ENCODE data around the gene KPNA4. TPM values are rescaled to one million over a fixed set of nuclear protein-coding genes. Genes with fewer than 3 reads are reported as not detected.

Gene KPNA4
- total RNA-seq, 5 donors from 2014 or later (not counting 1 experiment from before 2014, with no cell fraction given): 31.9 to 53.7 (median 43.4) TPM

- ATAC-seq (replicated peaks in 1 of 4): no peak
- no peak for DNase-seq
- no peak overlapping the region for H3K27ac ChIP-seq (ENCODE audit: low read length)
- peak overlapping the region; percentile 43 to 94 for H3K27ac Mint-ChIP-seq
- WGBS (ENCODE audit: insufficient coverage): no CpG with 5 or more reads among the region's 3 CpGs
- H3K36me3 Mint-ChIP-seq: peaks cover 3% of the 10 kb centered on the region
- ChIA-PET POLR2A (interaction anchor here in 1 of 2 donors (0.6 kb wide), 1 partner anchor 54 kb away, joined by 3 read pairs; no protein-coding TSS in a partner anchor), CTCF (interaction anchor here (0.6 to 0.9 kb wide), 4 partner anchors 37 to 505 kb away, joined by 3 to 8 read pairs (median 4); no protein-coding TSS in a partner anchor)
- peaks cover 7 to 21% of the 10 kb centered on the region in 2 experiments for H3K4me1 ChIP-seq (ENCODE audit: control insufficient read depth in 1 of 2, extremely low read depth in 1 of 2, insufficient read depth in 2 of 2, low read length in 2 of 2)
- no peak overlapping the region for H3K4me3 ChIP-seq (ENCODE audit: control insufficient read depth in 1 of 2, extremely low read depth in 1 of 2, low read length in 1 of 2)
- no peaks in the 10 kb centered on the region for H3K36me3 ChIP-seq (ENCODE audit: control insufficient read depth in 2 of 2, extremely low read depth in 1 of 2, insufficient read depth in 1 of 2, low read length in 1 of 2)
- no peaks in the 10 kb centered on the region for H3K9me3 ChIP-seq
- H3K9me3 Mint-ChIP-seq: no peaks in the 10 kb centered on the region
- H3K27me3 Mint-ChIP-seq: no peaks in the 10 kb centered on the region
- H3K27me3 ChIP-seq (replicated peaks in 1 of 2; ENCODE audit: control insufficient read depth in 2 of 2, extremely low read depth in 1 of 2, insufficient read depth in 2 of 2, low read length in 1 of 2): peaks cover 0 to 4% of the 10 kb centered on the region in 2 experiments
- H3K4me3 Mint-ChIP-seq: peak overlapping the region; percentile 93 to 99 (median 97)
- peaks cover 27 to 40% (median 40%) of the 10 kb centered on the region in 3 donors for H3K4me1 Mint-ChIP-seq
Measured at GRCh38 chr3:160450846-160451245, 114.5 kb downstream of the KPNA4 start.

- H3K4me1 Mint-ChIP-seq: peaks cover 32 to 47% (median 46%) of the 10 kb centered on the region in 3 donors
Measured at GRCh38 chr3:160449636-160450598, 115.5 kb downstream of the KPNA4 start, which contains the start of gene TRIM59. TSS of gene TRIM59 (minus strand) at chr3:160449786. CDS start at chr3:160439183, 10,603 bp downstream.

GRCh38 chr3:160448845-160449635 is 116.3 kb downstream of the KPNA4 start:
- DNase-seq (peak in 22 of 35 experiments; percentile 6 to 65 (median 22)), ATAC-seq (replicated peaks in 1 of 4) (peak; percentile 38 to 48 (median 44))
- Mint-ChIP-seq H3K27me3 (no peaks in the 10 kb centered on the region), H3K4me1 (peaks cover 38 to 54% (median 51%) of the 10 kb centered on the region in 3 donors), H3K27ac (peak overlapping the region; percentile 94 to 98), H3K4me3 (peak overlapping the region; percentile 93 to 99 (median 97)), H3K9me3 (no peaks in the 10 kb centered on the region), H3K36me3 (peaks cover 11% of the 10 kb centered on the region)
- CTCF ChIA-PET: interaction anchor here (0.5 to 2.5 kb wide), 10 partner anchors 9 to 1804 kb away, joined by 3 to 17 read pairs (median 4); partner anchors contain the start of genes GFM1 (in 1 of the 2), IL12A (in 1 of the 2) and KPNA4 (in 1 of the 2)
- 0% methylated on average over 20 of the region's 26 CpGs for WGBS (ENCODE audit: insufficient coverage)
- Histone ChIP-seq H3K9me3 (no peaks in the 10 kb centered on the region), H3K27me3 (replicated peaks in 1 of 2; ENCODE audit: control insufficient read depth in 2 of 2, extremely low read depth in 1 of 2, insufficient read depth in 2 of 2, low read length in 1 of 2) (peaks cover 0 to 4% of the 10 kb centered on the region in 2 experiments), H3K4me1 (ENCODE audit: control insufficient read depth in 1 of 2, extremely low read depth in 1 of 2, insufficient read depth in 2 of 2, low read length in 2 of 2) (peaks cover 7 to 26% of the 10 kb centered on the region in 2 experiments), H3K4me3 (ENCODE audit: control insufficient read depth in 1 of 2, extremely low read depth in 1 of 2, low read length in 1 of 2) (peak overlapping the region; percentile 59 to 89), H3K36me3 (ENCODE audit: control insufficient read depth in 2 of 2, extremely low read depth in 1 of 2, insufficient read depth in 1 of 2, low read length in 1 of 2) (no peaks in the 10 kb centered on the region), H3K27ac (ENCODE audit: low read length) (peak overlapping the region; percentile 90)
- POLR2A ChIA-PET: interaction anchor here (0.6 to 1.0 kb wide), 4 partner anchors 12 to 307 kb away, joined by 3 to 4 read pairs (median 3); partner anchors contain the start of gene PPM1L (in 1 of the 2)

More at GRCh38 chr3:160449636-160450598, 115.5 kb downstream of the KPNA4 start, which contains the start of gene TRIM59:
- whole genome bisulfite sequencing (ENCODE audit: insufficient coverage): 15% methylated on average over 63 of the region's 71 CpGs
- CTCF ChIA-PET: interaction anchor here (0.7 to 2.5 kb wide), 8 partner anchors 10 to 1805 kb away, joined by 3 to 17 read pairs (median 6); partner anchors contain the start of genes GFM1 (in 1 of the 2), IL12A (in 1 of the 2) and KPNA4 (in 1 of the 2)
- Histone ChIP-seq H3K9me3 (no peaks in the 10 kb centered on the region), H3K4me3 (ENCODE audit: control insufficient read depth in 1 of 2, extremely low read depth in 1 of 2, low read length in 1 of 2) (peak within 1 kb of the TSS; percentile 59 to 89), H3K36me3 (ENCODE audit: control insufficient read depth in 2 of 2, extremely low read depth in 1 of 2, insufficient read depth in 1 of 2, low read length in 1 of 2) (no peaks in the 10 kb centered on the region), H3K27me3 (replicated peaks in 1 of 2; ENCODE audit: control insufficient read depth in 2 of 2, extremely low read depth in 1 of 2, insufficient read depth in 2 of 2, low read length in 1 of 2) (peaks cover 0 to 4% of the 10 kb centered on the region in 2 experiments), H3K4me1 (ENCODE audit: control insufficient read depth in 1 of 2, extremely low read depth in 1 of 2, insufficient read depth in 2 of 2, low read length in 2 of 2) (peaks cover 7 to 26% of the 10 kb centered on the region in 2 experiments), H3K27ac (ENCODE audit: low read length) (peak within 1 kb of the TSS; percentile 90)
- no peaks in the 10 kb centered on the region for H3K9me3 Mint-ChIP-seq
- DNase-seq (peak; percentile 89 to 99 (median 96)), ATAC-seq (replicated peaks in 1 of 4) (peak; percentile 95 to 98 (median 98))
- no peaks in the 10 kb centered on the region for H3K27me3 Mint-ChIP-seq
- POLR2A ChIA-PET: interaction anchor here (0.6 to 1.0 kb wide), 5 partner anchors 10 to 306 kb away, joined by 3 to 4 read pairs (median 3); partner anchors contain the start of gene PPM1L (in 1 of the 2)
- H3K4me3 Mint-ChIP-seq: peak within 1 kb of the TSS; percentile 93 to 99 (median 97)
- H3K36me3 Mint-ChIP-seq: peaks cover 6% of the 10 kb centered on the region
- peak within 1 kb of the TSS; percentile 94 to 98 for H3K27ac Mint-ChIP-seq

- Mint-ChIP-seq H3K27me3 (no peaks in the 10 kb centered on the region), H3K4me1 (peaks cover 38 to 55% (median 53%) of the 10 kb centered on the region in 3 donors), H3K9me3 (no peaks in the 10 kb centered on the region), H3K36me3 (peaks cover 17% of the 10 kb centered on the region), H3K4me3 (no peak overlapping the region), H3K27ac (no peak overlapping the region)
- H3K9me3 ChIP-seq: no peaks in the 10 kb centered on the region
- ChIA-PET POLR2A (no interaction called here), CTCF (no interaction called here)
- no peak overlapping the region for H3K27ac ChIP-seq (ENCODE audit: low read length)
- DNase-seq (no peak), ATAC-seq (replicated peaks in 1 of 4) (no peak)
- H3K27me3 ChIP-seq (replicated peaks in 1 of 2; ENCODE audit: control insufficient read depth in 2 of 2, extremely low read depth in 1 of 2, insufficient read depth in 2 of 2, low read length in 1 of 2): peaks cover 0 to 4% of the 10 kb centered on the region in 2 experiments
- WGBS (ENCODE audit: insufficient coverage): no CpG with 5 or more reads among the region's 3 CpGs
- H3K4me3 ChIP-seq (ENCODE audit: control insufficient read depth in 1 of 2, extremely low read depth in 1 of 2, low read length in 1 of 2): no peak overlapping the region
- H3K4me1 ChIP-seq (ENCODE audit: control insufficient read depth in 1 of 2, extremely low read depth in 1 of 2, insufficient read depth in 2 of 2, low read length in 2 of 2): peaks cover 7 to 26% of the 10 kb centered on the region in 2 experiments
- no peaks in the 10 kb centered on the region for H3K36me3 ChIP-seq (ENCODE audit: control insufficient read depth in 2 of 2, extremely low read depth in 1 of 2, insufficient read depth in 1 of 2, low read length in 1 of 2)
Measured at GRCh38 chr3:160447544-160447943, 117.8 kb downstream of the KPNA4 start.

DNA sequence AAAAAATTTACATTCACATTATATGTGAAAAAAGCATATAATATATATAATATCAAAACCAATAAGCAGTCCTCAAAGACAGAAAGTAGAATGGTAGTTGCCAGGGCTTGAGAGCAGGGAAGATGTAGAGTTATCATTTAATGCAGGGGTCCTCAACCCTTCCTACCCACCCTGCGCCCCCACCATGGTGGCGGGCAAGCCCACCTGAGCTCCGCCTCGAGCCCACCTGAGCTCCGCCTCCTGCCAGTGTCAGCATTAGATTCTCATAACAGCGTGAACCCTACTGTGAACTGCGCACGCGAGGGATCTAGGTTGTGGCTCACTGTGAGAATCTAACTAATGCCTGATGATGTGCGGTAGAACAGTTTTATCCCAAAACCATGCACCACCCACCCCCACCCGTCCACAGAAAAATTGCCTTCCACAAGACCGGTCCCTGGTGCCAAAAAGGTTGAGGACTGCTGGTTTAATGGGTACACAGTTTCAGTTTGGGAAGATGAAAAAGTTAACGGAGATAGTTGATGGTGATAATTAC is 118.8 kb downstream of the KPNA4 start:
- Mint-ChIP-seq H3K4me1 (peaks cover 45 to 63% (median 58%) of the 10 kb centered on the region in 3 donors), H3K27me3 (no peaks in the 10 kb centered on the region), H3K9me3 (no peaks in the 10 kb centered on the region), H3K36me3 (peaks cover 21% of the 10 kb centered on the region), H3K27ac (no peak overlapping the region), H3K4me3 (peak overlapping the region in 1 of 3 donors; percentile 34)
- Histone ChIP-seq H3K4me3 (ENCODE audit: control insufficient read depth in 1 of 2, extremely low read depth in 1 of 2, low read length in 1 of 2) (no peak overlapping the region), H3K9me3 (no peaks in the 10 kb centered on the region), H3K36me3 (ENCODE audit: control insufficient read depth in 2 of 2, extremely low read depth in 1 of 2, insufficient read depth in 1 of 2, low read length in 1 of 2) (no peaks in the 10 kb centered on the region), H3K27ac (ENCODE audit: low read length) (no peak overlapping the region), H3K4me1 (ENCODE audit: control insufficient read depth in 1 of 2, extremely low read depth in 1 of 2, insufficient read depth in 2 of 2, low read length in 2 of 2) (peaks cover 7 to 26% of the 10 kb centered on the region in 2 experiments), H3K27me3 (replicated peaks in 1 of 2; ENCODE audit: control insufficient read depth in 2 of 2, extremely low read depth in 1 of 2, insufficient read depth in 2 of 2, low read length in 1 of 2) (peaks cover 0 to 4% of the 10 kb centered on the region in 2 experiments)
- 98% methylated on average over 5 of the region's 13 CpGs for WGBS (ENCODE audit: insufficient coverage)
- POLR2A ChIA-PET: no interaction called here
- no peak for ATAC-seq (replicated peaks in 1 of 4)
- CTCF ChIA-PET: interaction anchor here in 1 of 2 donors (0.8 kb wide), 1 partner anchor 33 kb away, joined by 4 read pairs; no protein-coding TSS in a partner anchor
- DNase-seq: no peak

All from T-cell (primary cell).